Measurements from ENCODE around the gene PODXL.

GRCh38 chr7:131602304-131602993, 46.0 kb upstream of the PODXL start:
- TF ChIP-seq EZH2 (IDR thresholded peaks at IDR 0.05; ENCODE audit: low read length, missing control alignments) = no peak
- TF ChIP-seq, protein P1, sequence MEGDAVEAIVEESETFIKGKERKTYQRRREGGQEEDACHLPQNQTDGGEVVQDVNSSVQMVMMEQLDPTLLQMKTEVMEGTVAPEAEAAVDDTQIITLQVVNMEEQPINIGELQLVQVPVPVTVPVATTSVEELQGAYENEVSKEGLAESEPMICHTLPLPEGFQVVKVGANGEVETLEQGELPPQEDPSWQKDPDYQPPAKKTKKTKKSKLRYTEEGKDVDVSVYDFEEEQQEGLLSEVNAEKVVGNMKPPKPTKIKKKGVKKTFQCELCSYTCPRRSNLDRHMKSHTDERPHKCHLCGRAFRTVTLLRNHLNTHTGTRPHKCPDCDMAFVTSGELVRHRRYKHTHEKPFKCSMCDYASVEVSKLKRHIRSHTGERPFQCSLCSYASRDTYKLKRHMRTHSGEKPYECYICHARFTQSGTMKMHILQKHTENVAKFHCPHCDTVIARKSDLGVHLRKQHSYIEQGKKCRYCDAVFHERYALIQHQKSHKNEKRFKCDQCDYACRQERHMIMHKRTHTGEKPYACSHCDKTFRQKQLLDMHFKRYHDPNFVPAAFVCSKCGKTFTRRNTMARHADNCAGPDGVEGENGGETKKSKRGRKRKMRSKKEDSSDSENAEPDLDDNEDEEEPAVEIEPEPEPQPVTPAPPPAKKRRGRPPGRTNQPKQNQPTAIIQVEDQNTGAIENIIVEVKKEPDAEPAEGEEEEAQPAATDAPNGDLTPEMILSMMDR (conservative IDR thresholded peaks at IDR 0.05 in 1 of 2, IDR thresholded peaks at IDR 0.05 in 1 of 2; ENCODE audit: low read depth in 1 of 2, low read length in 2 of 2) = no peak

Data from fibroblast of lung (primary cell).